ENCODE data around the gene ZBTB24.
"Not testable (repeated sequence)": the region's sequence is repeated elsewhere in the genome, so short reads cannot be mapped to it uniquely, and the experiment has no call there.

The ZBTB24 gene

GRCh38 chr6:109467696-109468095 lies 15.3 kb downstream of the ZBTB24 start:
- no peak for DNase-seq

GRCh38 chr6:109466212-109466923 lies 16.7 kb downstream of the ZBTB24 start:
- peak; percentile 93 for DNase-seq

- DNase-seq, result peak; percentile 93
Measured at GRCh38 chr6:109465772-109466171, 17.2 kb downstream of the ZBTB24 start.

GRCh38 chr6:109461733-109462526 lies 21.1 kb downstream of the ZBTB24 start:
- DNase-seq, result no peak

GRCh38 chr6:109461205-109461604 lies 21.8 kb downstream of the ZBTB24 start:
- DNase-seq, result not testable (repeated sequence)

- DNase-seq, result peak; percentile 79
Measured at GRCh38 chr6:109460161-109460829, 22.7 kb downstream of the ZBTB24 start.

- DNase-seq, result no peak
Measured at GRCh38 chr6:109458774-109459531, 24.1 kb downstream of the ZBTB24 start.

- DNase-seq, result no peak
Measured at GRCh38 chr6:109457562-109457996, 25.4 kb downstream of the ZBTB24 start.

- DNase-seq, result peak; percentile 37
Measured at GRCh38 chr6:109456710-109457561, 26.1 kb downstream of the ZBTB24 start.

GRCh38 chr6:109456111-109456583 lies 26.9 kb downstream of the ZBTB24 start:
- peak; percentile 65 for DNase-seq

- DNase-seq, result peak; percentile 71
Measured at GRCh38 chr6:109455437-109456110, 27.4 kb downstream of the ZBTB24 start, which contains the start of gene MICAL1. Gene MICAL1 (minus strand): TSS chr6:109455772. CDS start chr6:109454196, 1,576 bp downstream.

- DNase-seq, result no peak
Measured at GRCh38 chr6:109454496-109455436, 28.3 kb downstream of the ZBTB24 start.

- DNase-seq, result peak; percentile 65
Measured at GRCh38 chr6:109453594-109454495, 29.2 kb downstream of the ZBTB24 start.

GRCh38 chr6:109453156-109453555 lies 29.9 kb downstream of the ZBTB24 start:
- no peak for DNase-seq

GRCh38 chr6:109452181-109452580 lies 30.8 kb downstream of the ZBTB24 start:
- DNase-seq, result no peak

- no peak for DNase-seq
Measured at GRCh38 chr6:109451376-109451775, 31.6 kb downstream of the ZBTB24 start.

- DNase-seq, result no peak
Measured at GRCh38 chr6:109450801-109451200, 32.2 kb downstream of the ZBTB24 start.

GRCh38 chr6:109449795-109450673 lies 33.0 kb downstream of the ZBTB24 start:
- no peak for DNase-seq

Measured in DMS79 (cell line).